Rectal smooth muscle tissue (tissue), 1 donor: Measurements from ENCODE around the gene VIPR2.
"Not testable (repeated sequence)": the region's sequence is repeated elsewhere in the genome, so short reads cannot be mapped to it uniquely, and the experiment has no call there.

Experiments
- H3K27ac ChIP-seq: one replicate; pipeline ENCODE4 v1.7.0; 2013; ENCODE audit warnings: low read depth, low read length, inconsistent platforms
- H3K27me3 ChIP-seq: one replicate; pipeline ENCODE4 v1.7.0; 2013; ENCODE audit warnings: low read length; ENCODE audit not compliant: control insufficient read depth, insufficient read depth
- H3K36me3 ChIP-seq: one replicate; pipeline ENCODE4 v1.7.0; 2013; ENCODE audit warnings: low read length; ENCODE audit not compliant: control insufficient read depth, insufficient read depth
- H3K4me1 ChIP-seq: one replicate; pipeline ENCODE4 v1.7.0; 2013; ENCODE audit warnings: low read length; ENCODE audit not compliant: control insufficient read depth, insufficient read depth
- H3K4me3 ChIP-seq: one replicate; pipeline ENCODE4 v1.7.0; 2013; ENCODE audit warnings: low read length
- H3K9ac ChIP-seq: one replicate; pipeline ENCODE4 v1.7.0; 2013; ENCODE audit warnings: low read length

The VIPR2 gene, protein sequence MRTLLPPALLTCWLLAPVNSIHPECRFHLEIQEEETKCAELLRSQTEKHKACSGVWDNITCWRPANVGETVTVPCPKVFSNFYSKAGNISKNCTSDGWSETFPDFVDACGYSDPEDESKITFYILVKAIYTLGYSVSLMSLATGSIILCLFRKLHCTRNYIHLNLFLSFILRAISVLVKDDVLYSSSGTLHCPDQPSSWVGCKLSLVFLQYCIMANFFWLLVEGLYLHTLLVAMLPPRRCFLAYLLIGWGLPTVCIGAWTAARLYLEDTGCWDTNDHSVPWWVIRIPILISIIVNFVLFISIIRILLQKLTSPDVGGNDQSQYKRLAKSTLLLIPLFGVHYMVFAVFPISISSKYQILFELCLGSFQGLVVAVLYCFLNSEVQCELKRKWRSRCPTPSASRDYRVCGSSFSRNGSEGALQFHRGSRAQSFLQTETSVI

GRCh38 chr7:159144758-159145489 is at the start of gene VIPR2:
TSS of gene VIPR2 (minus strand) at chr7:159144867. CDS start at chr7:159144771, 96 bp downstream.
- Histone ChIP-seq H3K9ac (peak within 1 kb of the TSS; percentile 4), H3K4me1 (peaks cover 12% of the 10 kb centered on the region), H3K36me3 (no peaks in the 10 kb centered on the region), H3K27me3 (no peaks in the 10 kb centered on the region), H3K27ac (peak within 1 kb of the TSS; percentile 67), H3K4me3 (peak within 1 kb of the TSS; percentile 59)

DNA sequence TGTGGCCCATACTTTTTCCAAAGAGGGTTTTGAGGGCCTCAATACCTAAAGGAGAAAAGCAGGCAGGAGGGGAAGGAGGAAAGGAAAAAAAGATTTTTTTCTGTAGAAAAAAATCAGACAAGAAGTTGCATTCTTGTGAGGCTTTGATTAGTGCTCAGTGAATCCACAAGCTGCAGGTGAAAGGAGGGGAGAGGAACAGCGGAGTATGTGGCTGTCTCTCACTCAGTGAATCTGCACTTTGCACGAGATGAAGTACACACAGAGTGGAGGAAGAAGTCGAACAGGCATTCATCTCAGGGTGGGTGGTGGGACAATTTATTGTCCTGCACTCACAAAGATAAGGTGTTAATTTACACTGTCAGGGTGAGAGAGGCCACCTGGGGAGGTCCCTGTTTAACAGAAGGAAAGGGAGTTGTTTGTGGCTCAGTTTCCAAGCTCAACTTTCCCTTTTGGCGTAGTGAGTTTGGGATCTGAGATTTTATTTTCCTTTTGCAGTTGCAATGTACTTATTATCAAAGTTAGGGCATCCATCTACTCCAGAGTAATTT is 49.0 kb upstream of the VIPR2 start:
- peaks cover 2% of the 10 kb centered on the region for H3K4me1 ChIP-seq
- no peaks in the 10 kb centered on the region for H3K27me3 ChIP-seq
- no peak overlapping the region for H3K4me3 ChIP-seq
- H3K36me3 ChIP-seq, result no peaks in the 10 kb centered on the region
- H3K9ac ChIP-seq, result no peak overlapping the region
- H3K27ac ChIP-seq, result no peak overlapping the region

DNA sequence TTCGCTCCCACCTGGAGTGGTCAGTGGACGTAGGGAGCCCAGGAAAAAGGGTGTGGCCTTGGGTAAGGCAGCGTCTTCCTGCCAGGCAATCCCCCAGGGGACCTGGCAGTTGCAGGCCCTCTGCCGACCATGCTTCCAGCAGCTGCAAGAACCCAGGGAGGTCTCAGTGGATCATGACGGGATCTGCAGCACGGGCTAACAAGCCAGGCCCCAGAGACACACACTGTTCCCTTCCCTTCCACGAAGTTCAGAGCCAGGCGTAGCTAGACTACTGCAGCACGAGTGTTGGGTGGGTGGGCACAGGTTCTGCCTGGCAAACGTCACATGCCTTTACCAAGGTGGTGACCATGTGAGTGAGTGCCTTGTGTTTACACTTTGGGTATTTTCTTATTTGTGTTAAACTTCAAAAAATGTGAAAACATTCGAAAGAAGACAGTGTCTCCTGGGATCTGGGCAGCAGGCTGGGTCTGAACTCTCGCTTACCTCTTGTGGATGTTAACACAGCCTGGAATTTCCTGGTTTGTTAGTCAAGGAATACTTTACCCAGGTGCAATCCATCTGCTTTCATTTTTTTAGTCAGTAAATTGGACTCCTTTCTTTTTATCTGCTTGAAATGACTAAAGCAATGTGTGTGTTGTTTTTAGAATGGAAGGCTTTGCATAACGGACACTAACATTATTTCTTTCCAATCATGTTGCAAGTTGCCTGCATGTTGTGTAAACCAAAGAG is 48.2 kb upstream of the VIPR2 start:
- H3K4me3 ChIP-seq, result no peak overlapping the region
- no peaks in the 10 kb centered on the region for H3K36me3 ChIP-seq
- H3K27me3 ChIP-seq, result no peaks in the 10 kb centered on the region
- no peak overlapping the region for H3K9ac ChIP-seq
- H3K4me1 ChIP-seq, result peaks cover 2% of the 10 kb centered on the region
- H3K27ac ChIP-seq, result peak overlapping the region; percentile 48

GRCh38 chr7:159192013-159192412 is 47.3 kb upstream of the VIPR2 start:
- H3K27ac ChIP-seq, result peak overlapping the region; percentile 48
- H3K27me3 ChIP-seq, result no peaks in the 10 kb centered on the region
- H3K36me3 ChIP-seq, result no peaks in the 10 kb centered on the region
- no peak overlapping the region for H3K9ac ChIP-seq
- H3K4me3 ChIP-seq, result no peak overlapping the region
- H3K4me1 ChIP-seq, result peaks cover 2% of the 10 kb centered on the region

DNA sequence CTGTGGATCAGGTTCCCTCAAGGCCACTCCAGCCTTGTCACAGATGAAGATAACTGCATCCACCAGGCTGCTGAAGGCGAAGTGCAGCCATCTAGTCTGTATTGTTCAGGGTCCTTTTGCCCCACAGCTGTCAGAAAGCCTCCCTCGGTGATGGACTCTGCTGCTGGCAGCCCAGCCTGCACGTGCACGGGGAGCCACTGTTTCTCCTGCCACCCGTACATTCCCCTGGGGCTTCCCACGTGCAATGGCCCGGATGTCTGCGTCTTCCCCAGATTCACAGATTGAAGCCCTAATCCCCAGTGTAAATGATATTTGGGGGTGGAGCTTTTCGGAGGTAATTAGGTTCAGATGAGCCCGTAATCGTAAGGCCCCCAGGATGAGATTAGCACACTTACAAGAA is 46.6 kb upstream of the VIPR2 start:
- Histone ChIP-seq H3K27me3 (no peaks in the 10 kb centered on the region), H3K4me3 (no peak overlapping the region), H3K9ac (no peak overlapping the region), H3K27ac (no peak overlapping the region), H3K4me1 (peaks cover 2% of the 10 kb centered on the region), H3K36me3 (no peaks in the 10 kb centered on the region)

- H3K36me3 ChIP-seq, result no peaks in the 10 kb centered on the region
- H3K9ac ChIP-seq, result no peak overlapping the region
- H3K27ac ChIP-seq, result no peak overlapping the region
- H3K4me1 ChIP-seq, result peaks cover 2% of the 10 kb centered on the region
- no peaks in the 10 kb centered on the region for H3K27me3 ChIP-seq
- no peak overlapping the region for H3K4me3 ChIP-seq
Measured at GRCh38 chr7:159188011-159188410, 43.3 kb upstream of the VIPR2 start.

GRCh38 chr7:159179241-159179640 is 34.6 kb upstream of the VIPR2 start:
- H3K27ac ChIP-seq, result no peak overlapping the region
- no peaks in the 10 kb centered on the region for H3K36me3 ChIP-seq
- H3K4me3 ChIP-seq, result no peak overlapping the region
- H3K9ac ChIP-seq, result no peak overlapping the region
- no peaks in the 10 kb centered on the region for H3K27me3 ChIP-seq
- no peaks in the 10 kb centered on the region for H3K4me1 ChIP-seq

- Histone ChIP-seq H3K9ac (no peak overlapping the region), H3K4me1 (no peaks in the 10 kb centered on the region), H3K27me3 (no peaks in the 10 kb centered on the region), H3K4me3 (no peak overlapping the region), H3K36me3 (no peaks in the 10 kb centered on the region), H3K27ac (no peak overlapping the region)
Measured at GRCh38 chr7:159177284-159177953, 32.8 kb upstream of the VIPR2 start.

- Histone ChIP-seq H3K4me3 (no peak overlapping the region), H3K4me1 (no peaks in the 10 kb centered on the region), H3K9ac (no peak overlapping the region), H3K36me3 (no peaks in the 10 kb centered on the region), H3K27me3 (no peaks in the 10 kb centered on the region), H3K27ac (no peak overlapping the region)
Measured at GRCh38 chr7:159175792-159176191, 31.1 kb upstream of the VIPR2 start.

GRCh38 chr7:159175100-159175499 is 30.4 kb upstream of the VIPR2 start:
- H3K4me1 ChIP-seq, H3K27me3 ChIP-seq, H3K4me3 ChIP-seq, H3K9ac ChIP-seq, H3K27ac ChIP-seq, H3K36me3 ChIP-seq: not testable (repeated sequence)

GRCh38 chr7:159172400-159172799 is 27.7 kb upstream of the VIPR2 start:
- no peak overlapping the region for H3K4me3 ChIP-seq
- no peak overlapping the region for H3K9ac ChIP-seq
- H3K27me3 ChIP-seq, result no peaks in the 10 kb centered on the region
- no peaks in the 10 kb centered on the region for H3K36me3 ChIP-seq
- H3K27ac ChIP-seq, result no peak overlapping the region
- H3K4me1 ChIP-seq, result no peaks in the 10 kb centered on the region

DNA sequence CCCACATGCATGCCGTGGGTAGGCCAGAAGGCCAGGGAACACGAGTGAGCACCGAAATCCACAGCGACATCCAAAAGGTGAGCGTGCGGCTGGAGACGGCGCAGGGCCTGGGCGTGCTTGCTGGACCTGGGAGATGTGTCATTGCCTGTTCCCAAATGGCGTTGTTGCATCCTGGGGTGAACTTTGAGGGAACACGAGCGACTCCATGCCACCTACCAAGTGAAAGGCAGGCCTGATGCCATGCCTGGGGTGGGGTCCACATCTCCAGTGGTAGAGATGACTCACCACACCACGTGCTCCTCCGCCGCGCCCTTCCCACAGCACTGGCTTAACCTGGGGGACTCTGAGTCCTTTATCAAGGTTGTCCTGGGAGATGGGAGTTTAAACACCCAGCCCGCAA is 24.7 kb upstream of the VIPR2 start:
- H3K27me3 ChIP-seq, result no peaks in the 10 kb centered on the region
- H3K4me3 ChIP-seq, result no peak overlapping the region
- H3K9ac ChIP-seq, result no peak overlapping the region
- no peaks in the 10 kb centered on the region for H3K4me1 ChIP-seq
- H3K36me3 ChIP-seq, result no peaks in the 10 kb centered on the region
- H3K27ac ChIP-seq, result no peak overlapping the region
